ENCODE data around the gene WDR27. TPM values are rescaled to one million over a fixed set of nuclear protein-coding genes. Genes with fewer than 3 reads are reported as not detected.
"Not testable (repeated sequence)": the region's sequence is repeated elsewhere in the genome, so short reads cannot be mapped to it uniquely, and the experiment has no call there.

WDR27 gene
- total RNA-seq, 1 experiment from 2014 or later, result 18.7 TPM

GRCh38 chr6:169451065-169451838, 250.6 kb downstream of the WDR27 start:
- no peak for DNase-seq (ENCODE audit: low read depth)

DNA sequence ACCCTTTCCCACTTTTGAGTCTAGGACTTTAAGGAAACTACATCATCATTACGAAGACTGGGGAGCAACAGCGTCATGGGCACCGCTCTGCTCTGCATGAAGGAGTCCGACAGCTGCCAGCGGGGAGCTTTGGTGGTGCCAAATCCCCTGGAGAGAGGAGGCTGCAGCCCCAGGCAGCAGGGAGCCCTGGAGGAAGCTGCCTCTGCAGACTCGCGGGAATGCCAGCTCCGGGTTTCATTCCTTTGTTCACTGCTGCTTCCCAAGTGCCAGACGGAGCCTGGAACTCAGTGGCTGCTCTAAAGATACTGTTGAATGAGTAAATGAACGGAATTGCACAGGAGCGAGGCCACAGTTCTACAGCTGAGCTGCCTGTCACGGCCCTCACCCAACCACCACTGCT, 251.7 kb downstream of the WDR27 start:
- DNase-seq (ENCODE audit: low read depth), result no peak

DNA sequence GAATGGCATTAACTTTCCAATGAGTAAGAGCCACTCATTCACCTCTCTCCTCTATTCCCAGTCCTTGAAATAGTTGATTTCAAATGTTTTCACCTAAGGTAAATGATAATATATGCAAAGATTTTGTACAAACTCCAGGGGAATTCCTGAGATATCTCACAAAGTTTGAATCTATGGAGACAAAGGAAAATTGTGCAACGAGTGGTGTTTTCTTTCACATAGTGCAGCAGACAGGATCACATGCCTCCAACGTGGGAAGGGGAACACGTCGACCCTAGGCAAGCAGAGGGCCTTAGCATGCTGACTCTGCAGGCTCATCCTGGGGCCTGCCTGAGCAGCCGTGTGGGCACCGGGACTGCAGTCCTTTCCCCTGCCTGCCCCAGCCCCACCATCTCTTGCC, 252.6 kb downstream of the WDR27 start:
- no peak for DNase-seq (ENCODE audit: low read depth)

GRCh38 chr6:169445661-169446581, 255.9 kb downstream of the WDR27 start:
- no peak for DNase-seq (ENCODE audit: low read depth)

- DNase-seq (ENCODE audit: low read depth), result no peak
Observed at GRCh38 chr6:169445227-169445626, 256.6 kb downstream of the WDR27 start.

DNA sequence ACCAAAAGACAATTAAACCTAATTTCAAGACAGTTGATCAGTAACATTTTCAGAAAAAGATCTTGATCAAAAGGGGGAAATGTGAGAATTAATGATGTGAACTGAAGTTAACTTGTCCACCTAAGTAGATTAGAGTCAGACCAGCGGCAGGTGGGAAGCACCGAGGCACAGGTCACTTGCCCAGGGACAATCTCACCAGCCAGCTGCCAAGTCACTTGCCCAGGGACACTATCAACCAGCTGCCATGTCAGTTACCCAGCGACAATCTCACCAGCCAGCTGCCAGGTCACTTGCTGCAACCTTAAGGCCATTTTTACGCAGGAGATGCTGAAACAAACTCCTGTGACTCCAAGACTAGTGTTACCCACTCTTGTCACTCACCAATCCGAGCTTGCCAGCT, 260.5 kb downstream of the WDR27 start:
- DNase-seq (ENCODE audit: low read depth), result no peak

GRCh38 chr6:169439710-169440109, 262.1 kb downstream of the WDR27 start:
- no peak for DNase-seq (ENCODE audit: low read depth)

DNA sequence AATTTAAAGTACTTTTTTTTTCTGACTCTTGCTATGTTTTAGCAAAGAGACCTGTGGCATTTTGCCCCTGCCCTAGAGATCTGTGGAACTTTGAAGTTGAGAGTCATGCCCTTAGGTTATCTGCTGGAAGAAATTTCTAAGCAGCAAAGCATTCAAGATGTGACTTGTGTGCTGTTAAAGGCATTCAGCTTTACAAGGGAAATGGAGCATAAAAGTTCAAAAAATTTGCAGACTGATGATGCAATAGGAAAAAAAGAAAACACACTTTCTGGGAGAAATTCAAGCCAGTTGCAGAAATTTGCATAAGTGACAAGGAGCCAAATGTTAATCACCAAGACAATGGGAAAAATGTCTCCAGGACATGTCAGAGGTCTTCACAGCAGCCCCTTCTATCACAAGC, 267.3 kb downstream of the WDR27 start:
- DNase-seq (ENCODE audit: low read depth), result not testable (repeated sequence)

- DNase-seq (ENCODE audit: low read depth), result no peak
Observed at GRCh38 chr6:169429001-169429400, 272.8 kb downstream of the WDR27 start.

DNA sequence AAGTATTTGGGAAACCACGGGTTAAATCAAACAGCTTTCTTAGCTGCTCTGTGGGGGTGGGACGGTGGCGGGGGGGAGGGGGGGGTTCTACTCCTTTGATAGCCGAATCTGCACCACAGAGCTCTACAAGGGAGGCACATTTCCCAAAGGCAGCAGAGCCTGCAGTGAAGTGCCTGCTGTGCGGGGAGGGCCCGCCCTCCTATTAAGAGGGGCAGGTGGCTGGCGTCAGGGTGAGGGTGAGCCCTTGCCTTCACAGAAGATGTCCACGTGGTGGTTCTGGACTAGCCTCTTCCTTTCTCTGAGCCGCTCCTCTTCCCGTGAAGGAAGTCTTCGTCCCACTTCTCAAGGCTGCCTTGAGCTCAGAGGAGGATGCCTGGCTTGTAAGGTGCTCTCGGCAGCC, 273.3 kb downstream of the WDR27 start:
- no peak for DNase-seq (ENCODE audit: low read depth)

DNA sequence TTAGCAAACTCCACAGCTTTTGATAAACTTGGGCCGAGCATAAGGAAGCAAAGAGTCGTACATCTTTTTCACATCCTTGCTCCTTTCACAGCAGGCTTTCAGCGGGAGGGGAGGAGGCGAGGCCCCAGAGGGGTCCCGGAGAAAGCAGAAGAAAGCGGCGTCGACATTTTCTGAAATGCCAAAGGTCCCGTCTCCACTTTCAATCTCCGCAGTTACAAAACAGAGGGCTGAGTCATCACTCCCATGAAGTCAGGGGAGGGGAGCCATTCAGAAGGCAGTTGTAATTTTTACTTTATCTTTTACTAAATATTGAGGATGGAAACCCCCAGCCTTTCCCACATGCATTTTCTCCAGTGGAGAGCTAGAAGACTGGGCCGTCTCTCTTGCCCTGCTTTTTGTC, 274.0 kb downstream of the WDR27 start:
- DNase-seq (ENCODE audit: low read depth), result peak; percentile 36

GRCh38 chr6:169426611-169427010, 275.2 kb downstream of the WDR27 start:
- DNase-seq (ENCODE audit: low read depth), result no peak

DNA sequence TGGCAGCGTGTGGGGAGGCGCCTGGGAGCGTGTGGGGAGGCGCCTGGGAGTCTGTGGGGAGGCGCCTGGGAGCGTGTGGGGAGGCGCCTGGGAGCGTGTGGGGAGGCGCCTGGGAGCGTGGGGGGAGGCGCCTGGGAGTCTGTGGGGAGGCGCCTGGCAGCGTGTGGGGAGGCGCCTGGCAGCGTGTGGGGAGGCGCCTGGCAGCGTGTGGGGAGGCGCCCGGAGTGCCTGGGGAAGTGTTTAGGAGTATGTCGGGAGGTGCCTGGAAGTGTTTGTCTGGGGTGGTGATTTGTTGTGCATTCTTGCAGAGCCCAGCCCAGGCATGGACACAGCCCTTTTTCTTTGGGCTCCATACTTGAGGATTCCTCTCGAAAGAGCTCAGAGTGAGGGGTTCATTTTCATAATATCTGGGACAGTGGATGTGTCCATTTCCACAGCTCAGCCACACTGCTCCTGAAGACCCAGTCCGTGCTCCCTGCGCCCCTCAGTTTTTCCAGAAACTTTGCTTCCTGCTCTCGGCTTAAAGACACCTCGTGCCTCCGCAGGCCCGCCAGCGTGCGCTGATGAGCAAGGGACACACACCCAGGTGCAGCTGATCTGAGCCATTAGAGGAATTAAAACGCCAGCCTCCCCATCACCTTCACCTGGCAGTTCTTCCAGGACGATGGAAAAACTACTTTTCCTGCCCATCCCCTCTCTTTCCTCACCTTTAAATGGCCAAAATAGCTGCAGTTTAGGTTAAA, 276.0 kb downstream of the WDR27 start:
- DNase-seq (ENCODE audit: low read depth), result no peak

DNA sequence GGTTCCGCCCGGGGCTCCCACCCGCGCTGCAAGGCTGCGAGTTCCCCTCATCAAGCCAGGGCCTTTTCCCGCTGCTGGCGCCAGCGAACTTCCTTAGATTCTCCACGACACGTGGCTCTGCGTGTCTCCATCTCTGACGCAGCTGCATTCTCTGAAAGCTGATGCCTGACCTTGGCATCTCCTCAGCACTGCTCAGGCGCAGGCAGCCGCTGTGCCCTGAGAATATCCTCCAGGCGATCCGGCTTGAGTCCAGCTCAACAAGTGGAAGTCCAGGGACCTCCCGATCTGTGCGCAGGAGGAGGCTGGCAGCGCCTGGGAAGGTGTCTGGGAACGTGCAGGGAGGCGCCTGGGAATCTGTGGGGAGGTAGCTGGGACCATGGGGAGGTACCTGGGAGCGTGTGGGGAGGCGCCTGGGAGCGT, 277.0 kb downstream of the WDR27 start:
- no peak for DNase-seq (ENCODE audit: low read depth)

- no peak for DNase-seq (ENCODE audit: low read depth)
Observed at GRCh38 chr6:169424149-169424804, 277.6 kb downstream of the WDR27 start.

GRCh38 chr6:169421586-169422264, 280.1 kb downstream of the WDR27 start:
- no peak for DNase-seq (ENCODE audit: low read depth)

DNA sequence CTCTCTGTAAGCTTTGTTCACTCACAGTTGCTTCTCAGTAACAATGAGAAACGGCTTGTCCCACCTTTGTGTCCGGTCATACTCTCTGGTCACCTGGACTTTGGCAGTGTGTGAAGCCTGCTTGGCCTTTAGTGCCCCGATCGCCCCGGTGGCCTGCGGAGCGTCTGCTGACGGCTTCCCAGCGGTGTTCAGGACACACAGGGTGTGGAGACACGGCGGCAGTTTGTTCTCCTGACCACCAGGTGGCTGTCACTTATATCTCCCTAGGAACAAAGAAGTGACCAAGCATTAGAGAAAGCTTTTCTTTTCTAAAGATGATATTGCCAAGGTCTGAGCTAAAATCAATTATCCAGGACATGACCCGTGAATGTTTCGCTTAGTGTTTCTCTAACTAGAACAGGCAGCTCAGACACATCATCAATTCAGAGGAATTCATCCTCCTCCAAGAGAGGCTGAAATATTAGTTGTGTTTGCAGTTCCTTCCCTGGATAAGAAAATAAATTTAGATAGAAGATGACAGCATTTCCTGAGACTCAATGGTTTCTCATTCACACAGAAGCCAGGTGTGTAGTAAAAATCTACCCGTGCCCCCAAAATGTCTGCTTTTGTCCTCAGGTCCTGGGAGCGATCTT, 280.8 kb downstream of the WDR27 start:
- no peak for DNase-seq (ENCODE audit: low read depth)

DNA sequence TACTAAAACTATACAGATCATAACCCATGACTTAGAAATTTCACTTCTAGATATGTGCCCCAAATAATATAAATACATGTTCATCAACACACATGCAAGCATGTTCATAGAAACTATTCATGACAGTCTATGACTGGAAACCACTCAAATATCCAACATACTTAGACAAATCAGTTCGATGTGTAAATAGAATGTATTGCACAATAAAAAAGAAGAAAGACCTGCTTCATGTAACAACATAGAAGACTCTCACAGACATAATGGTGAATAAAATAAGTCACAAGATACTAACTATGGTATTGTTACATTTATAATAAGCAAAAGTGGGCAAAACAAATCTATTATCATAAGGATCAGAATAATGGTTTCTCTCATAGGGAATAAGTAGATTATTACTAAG, 284.7 kb downstream of the WDR27 start:
- no peak for DNase-seq (ENCODE audit: low read depth)

DNA sequence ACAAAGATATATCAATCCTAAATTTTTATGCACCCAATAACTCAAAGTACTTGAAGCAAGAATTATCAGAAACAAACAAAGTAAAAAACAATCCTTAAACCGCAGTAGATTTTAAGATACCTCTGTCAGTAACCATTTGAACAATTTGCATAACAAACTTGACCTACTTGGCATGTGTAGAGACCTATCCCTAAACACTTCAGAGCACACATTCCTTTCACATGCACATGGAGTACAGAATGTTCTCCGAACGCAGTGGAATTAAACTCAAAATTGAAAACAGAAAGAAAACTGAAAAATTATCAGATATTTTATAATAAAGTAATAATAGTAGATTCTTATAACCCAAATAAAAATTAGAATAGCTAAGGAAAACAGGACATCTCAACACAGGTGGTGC, 285.6 kb downstream of the WDR27 start:
- DNase-seq (ENCODE audit: low read depth), result no peak

- no peak for DNase-seq (ENCODE audit: low read depth)
Observed at GRCh38 chr6:169415179-169415578, 286.6 kb downstream of the WDR27 start.

Data from HT1080 (cell line).